ENCODE data around the gene CNOT6L. TPM values are rescaled to one million over a fixed set of nuclear protein-coding genes. Genes with fewer than 3 reads are reported as not detected.

The CNOT6L gene
- polyA plus RNA-seq, 1 of the 3 experiments (the other 2 are of a cell fraction), result 2.8 TPM

DNA sequence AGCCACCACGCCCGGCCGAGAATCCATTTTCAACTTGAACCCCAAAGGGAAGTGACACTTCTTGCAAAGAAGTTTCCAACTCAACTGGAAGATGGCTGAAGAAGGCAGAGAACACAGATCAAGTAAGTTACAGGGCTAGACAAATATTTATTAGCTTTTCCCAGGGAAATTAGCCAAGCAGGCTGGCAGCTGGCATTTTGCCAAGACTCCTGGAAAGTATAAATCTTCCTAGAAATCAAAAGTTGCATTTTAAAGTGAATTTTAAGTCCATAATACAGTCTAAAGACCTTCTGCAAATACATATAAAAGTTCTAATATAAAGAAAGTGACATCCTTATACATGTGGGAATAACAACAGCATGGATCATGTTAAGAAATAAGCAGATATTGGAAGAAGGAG lies 40.1 kb upstream of the CNOT6L start:
- no peak for DNase-seq
- no peak overlapping the region for H3K9ac ChIP-seq
- H4K20me1 ChIP-seq (ENCODE audit: insufficient read depth), result no peaks in the 10 kb centered on the region
- H3K27ac ChIP-seq (ENCODE audit: low read depth in 2 of 2, low read length in 1 of 2), result no peak overlapping the region
- H2AFZ ChIP-seq (ENCODE audit: low read depth), result no peak overlapping the region
- ChIA-PET POLR2A (no interaction called here), CTCF (interaction anchor here (1.1 to 1.3 kb wide), 2 partner anchors 29 to 592 kb away, joined by 3 read pairs; no protein-coding TSS in a partner anchor)
- no peaks in the 10 kb centered on the region; a peak in 2 of 4 replicates for H3K4me1 ChIP-seq (ENCODE audit: control insufficient read depth in 1 of 2, insufficient read depth in 2 of 2, low read depth in 1 of 2, low read length in 1 of 2)
- H3K36me3 ChIP-seq (replicated peaks in 1 of 2; ENCODE audit: control insufficient read depth in 1 of 2, insufficient read depth in 2 of 2, low read length in 1 of 2), result peaks cover 0 to 2% of the 10 kb centered on the region in 2 experiments
- WGBS (ENCODE audit: low lambda C conversion rate), result 97% methylated on average over 3 of the region's 3 CpGs
- H3K79me2 ChIP-seq (ENCODE audit: insufficient read depth), result peaks cover 12% of the 10 kb centered on the region
- no peaks in the 10 kb centered on the region for H3K9me3 ChIP-seq
- TF ChIP-seq YY1 (IDR thresholded peaks at IDR 0.05; ENCODE audit: low read depth), result no peak
- peak; percentile 58 for TF ChIP-seq NFIC (IDR thresholded peaks at IDR 0.05; ENCODE audit: borderline replicate concordance)
- no peak for TF ChIP-seq EP300 (IDR thresholded peaks at IDR 0.05; ENCODE audit: borderline replicate concordance in 1 of 2, low read depth in 1 of 2, low read length in 1 of 2)
- H3K4me3 ChIP-seq (ENCODE audit: low read depth in 2 of 2, low read length in 1 of 2), result no peak overlapping the region
- peaks cover 17% of the 10 kb centered on the region for H3F3A ChIP-seq (replicated peaks; ENCODE audit: insufficient read depth)
- H3K9me2 ChIP-seq, result no peaks in the 10 kb centered on the region
- no peaks in the 10 kb centered on the region for H3K27me3 ChIP-seq (ENCODE audit: insufficient read depth)
- no peak overlapping the region for H3K4me2 ChIP-seq

GRCh38 chr4:77856152-77856551 lies 37.0 kb upstream of the CNOT6L start:
- no peak for DNase-seq
- no peaks in the 10 kb centered on the region for H4K20me1 ChIP-seq (ENCODE audit: insufficient read depth)
- H3K4me1 ChIP-seq (ENCODE audit: control insufficient read depth in 1 of 2, insufficient read depth in 2 of 2, low read depth in 1 of 2, low read length in 1 of 2), result no peaks in the 10 kb centered on the region
- no peaks in the 10 kb centered on the region for H3K36me3 ChIP-seq (replicated peaks in 1 of 2; ENCODE audit: control insufficient read depth in 1 of 2, insufficient read depth in 2 of 2, low read length in 1 of 2)
- TF ChIP-seq, protein P1, sequence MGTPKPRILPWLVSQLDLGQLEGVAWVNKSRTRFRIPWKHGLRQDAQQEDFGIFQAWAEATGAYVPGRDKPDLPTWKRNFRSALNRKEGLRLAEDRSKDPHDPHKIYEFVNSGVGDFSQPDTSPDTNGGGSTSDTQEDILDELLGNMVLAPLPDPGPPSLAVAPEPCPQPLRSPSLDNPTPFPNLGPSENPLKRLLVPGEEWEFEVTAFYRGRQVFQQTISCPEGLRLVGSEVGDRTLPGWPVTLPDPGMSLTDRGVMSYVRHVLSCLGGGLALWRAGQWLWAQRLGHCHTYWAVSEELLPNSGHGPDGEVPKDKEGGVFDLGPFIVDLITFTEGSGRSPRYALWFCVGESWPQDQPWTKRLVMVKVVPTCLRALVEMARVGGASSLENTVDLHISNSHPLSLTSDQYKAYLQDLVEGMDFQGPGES (IDR thresholded peaks at IDR 0.05; ENCODE audit: low read depth, low read length), result no peak
- TF ChIP-seq REST (IDR thresholded peaks at IDR 0.05; ENCODE audit: low read depth, low read length) (no peak), ZBTB33 (IDR thresholded peaks at IDR 0.05; ENCODE audit: borderline replicate concordance, low read depth) (no peak), RAD21 (IDR thresholded peaks at IDR 0.05; ENCODE audit: low read length) (no peak), FOXJ3 (CRISPR knock-in tag; IDR thresholded peaks at IDR 0.05) (no peak), EP300 (IDR thresholded peaks at IDR 0.05; ENCODE audit: borderline replicate concordance in 1 of 2, low read depth in 1 of 2, low read length in 1 of 2) (no peak), FOXM1 (IDR thresholded peaks at IDR 0.05; ENCODE audit: low read depth) (no peak), FOSL2 (IDR thresholded peaks at IDR 0.05; ENCODE audit: borderline replicate concordance, low read depth) (no peak), GABPA (IDR thresholded peaks at IDR 0.05; ENCODE audit: low read depth) (no peak), YY1 (IDR thresholded peaks at IDR 0.05; ENCODE audit: low read depth) (no peak), TEAD4 (IDR thresholded peaks at IDR 0.05; ENCODE audit: borderline replicate concordance, insufficient read depth) (no peak), ELF1 (IDR thresholded peaks at IDR 0.05) (no peak)
- TF ChIP-seq, protein P2, sequence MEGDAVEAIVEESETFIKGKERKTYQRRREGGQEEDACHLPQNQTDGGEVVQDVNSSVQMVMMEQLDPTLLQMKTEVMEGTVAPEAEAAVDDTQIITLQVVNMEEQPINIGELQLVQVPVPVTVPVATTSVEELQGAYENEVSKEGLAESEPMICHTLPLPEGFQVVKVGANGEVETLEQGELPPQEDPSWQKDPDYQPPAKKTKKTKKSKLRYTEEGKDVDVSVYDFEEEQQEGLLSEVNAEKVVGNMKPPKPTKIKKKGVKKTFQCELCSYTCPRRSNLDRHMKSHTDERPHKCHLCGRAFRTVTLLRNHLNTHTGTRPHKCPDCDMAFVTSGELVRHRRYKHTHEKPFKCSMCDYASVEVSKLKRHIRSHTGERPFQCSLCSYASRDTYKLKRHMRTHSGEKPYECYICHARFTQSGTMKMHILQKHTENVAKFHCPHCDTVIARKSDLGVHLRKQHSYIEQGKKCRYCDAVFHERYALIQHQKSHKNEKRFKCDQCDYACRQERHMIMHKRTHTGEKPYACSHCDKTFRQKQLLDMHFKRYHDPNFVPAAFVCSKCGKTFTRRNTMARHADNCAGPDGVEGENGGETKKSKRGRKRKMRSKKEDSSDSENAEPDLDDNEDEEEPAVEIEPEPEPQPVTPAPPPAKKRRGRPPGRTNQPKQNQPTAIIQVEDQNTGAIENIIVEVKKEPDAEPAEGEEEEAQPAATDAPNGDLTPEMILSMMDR (IDR thresholded peaks at IDR 0.05), result no peak
- no peaks in the 10 kb centered on the region for H3K79me2 ChIP-seq (ENCODE audit: insufficient read depth)
- no peak overlapping the region for H3K4me3 ChIP-seq (ENCODE audit: low read depth in 2 of 2, low read length in 1 of 2)
- WGBS (ENCODE audit: low lambda C conversion rate), result 90% methylated on average over 1 of the region's 1 CpG
- H3K27me3 ChIP-seq (ENCODE audit: insufficient read depth), result no peaks in the 10 kb centered on the region
- H3K27ac ChIP-seq (ENCODE audit: low read depth in 2 of 2, low read length in 1 of 2), result no peak overlapping the region
- CTCF ChIA-PET, result interaction anchor here (0.6 to 1.4 kb wide), 3 partner anchors 10 to 757 kb away, joined by 3 to 4 read pairs (median 3); no protein-coding TSS in a partner anchor
- H3K9ac ChIP-seq, result no peak overlapping the region
- H3F3A ChIP-seq (replicated peaks; ENCODE audit: insufficient read depth), result no peaks in the 10 kb centered on the region
- H3K9me3 ChIP-seq, result no peaks in the 10 kb centered on the region
- H3K4me2 ChIP-seq, result no peak overlapping the region
- H2AFZ ChIP-seq (ENCODE audit: low read depth), result no peak overlapping the region
- no peaks in the 10 kb centered on the region for H3K9me2 ChIP-seq
- POLR2A ChIA-PET, result no interaction called here
